Esophagus muscularis mucosa (tissue), 4 donors: ENCODE results near the gene TTN. TPM values are rescaled to one million over a fixed set of nuclear protein-coding genes. Genes with fewer than 3 reads are reported as not detected.

Source experiments
- DNase-seq: peaks from one replicate; pipeline ENCODE4 v3.0.0-alpha.2; 2017; ENCODE audit errors: extremely low spot score
- H3K27ac ChIP-seq, 4 donors: fragments of 200-600 bp; sonication (generic); replicated peaks in 1 of 4; 1 replicate in 3 of 4; 2 replicates in 1 of 4; pipeline ENCODE4 v1.5.1; 2016 to 2019; ENCODE audit warnings: mild to moderate bottlenecking in 1 of 4
- H3K27me3 ChIP-seq, 4 donors: fragments of 200-600 bp; sonication (generic); one replicate each; pipeline versions ENCODE4 v1.5.1 to v1.6.0; 2016 to 2019
- H3K36me3 ChIP-seq, 4 donors: fragments of 200-600 bp; sonication (generic); one replicate each; pipeline ENCODE4 v1.5.1; 2016 to 2019
- H3K4me1 ChIP-seq, 4 donors: fragments of 200-600 bp; sonication (generic); one replicate each; pipeline ENCODE4 v1.5.1; 2016 to 2019
- H3K4me3 ChIP-seq, 4 donors: fragments of 200-600 bp; sonication (generic); 1 replicate in 2 of 4; 2 replicates in 2 of 4; pipeline ENCODE4 v1.5.1; 2016 to 2019; ENCODE audit warnings: mild to moderate bottlenecking in 4 of 4, moderate library complexity in 1 of 4
- H3K9me3 ChIP-seq, 4 donors: fragments of 200-600 bp; sonication (generic); 1 replicate in 3 of 4; 2 replicates in 1 of 4; pipeline ENCODE4 v1.5.1; 2016 to 2019
- EP300 ChIP-seq: sonication (generic); formaldehyde crosslinking; IDR thresholded peaks from one replicate; pipeline ENCODE4 v1.6.1; 2017; ENCODE audit warnings: antibody characterized with exemption
- POLR2A ChIP-seq: fragments of 450-650 bp; IDR thresholded peaks from one replicate; pipeline ENCODE4 v1.6.1; 2017; ENCODE audit warnings: antibody characterized with exemption, moderate library complexity, mild to moderate bottlenecking, low read depth
- POLR2AphosphoS5 ChIP-seq, 2 donors: sonication (generic); formaldehyde crosslinking; IDR thresholded peaks; one replicate each; pipeline ENCODE4 v1.6.1; 2017; ENCODE audit warnings: antibody characterized with exemption in 2 of 2
- WGBS: methylation state at CpG from one replicate; pipeline ENCODE4 v1.1.5; 2018; 5-methylcytosine and 5-hydroxymethylcytosine counted together
- intact Hi-C: fragments of 100-400 bp; cut with DNase I; formaldehyde crosslinking; loops from one replicate; pipeline ENCODE4 v1.15.1; 2023
- total RNA-seq, 4 donors: library from RNA; depleted of rRNA; stranded (reverse); fragments of >200 nt; gene quantifications; one replicate each; pipeline versions ENCODE4 v1.1.0 to v1.2.1, GENCODE V29; 2016
- TF ChIP-seq, protein P1 (sequence below), 3 experiments: fragments of 200-600 bp in 2 of 3; fragments of 450-650 bp in 1 of 3; sonication (generic) in 2 of 3; IDR thresholded peaks; one replicate each; pipeline ENCODE4 v1.5.1; 2017 to 2019; ENCODE audit warnings: antibody characterized with exemption in 3 of 3, mild to moderate bottlenecking in 2 of 3, moderate library complexity in 1 of 3

Gene TTN
- total RNA-seq, 4 donors from 2014 or later = 2.8 to 10.0 (median 8.3) TPM

DNA sequence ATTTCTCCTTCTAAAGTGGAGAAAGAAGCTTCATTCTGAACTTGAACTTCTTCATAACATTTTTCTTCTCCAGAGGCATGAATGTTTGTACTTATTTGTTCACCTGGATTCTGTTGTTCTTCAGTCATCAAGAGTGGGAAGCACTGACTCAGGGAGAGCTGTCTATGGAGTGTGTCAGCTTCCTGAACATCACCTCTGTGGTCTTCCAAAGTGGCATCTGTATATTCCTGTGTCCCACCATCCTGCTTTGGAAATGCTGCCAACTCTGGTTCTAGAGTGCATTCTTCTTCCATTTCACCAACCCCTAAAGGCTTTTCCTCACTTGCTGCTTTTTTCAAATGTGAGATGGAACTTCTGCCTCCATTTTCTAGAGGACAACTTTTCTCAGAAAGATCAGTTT, 59.5 kb downstream of the TTN start:
- no peaks in the 10 kb centered on the region for H3K9me3 ChIP-seq
- H3K27ac ChIP-seq = no peak overlapping the region
- H3K4me1 ChIP-seq = peaks cover 0 to 4% (median 0%) of the 10 kb centered on the region in 4 donors
- intact Hi-C loops = no loop called here
- no peaks in the 10 kb centered on the region for H3K27me3 ChIP-seq
- no peak overlapping the region for H3K4me3 ChIP-seq
- TF ChIP-seq POLR2AphosphoS5 (IDR thresholded peaks at IDR 0.05) (no peak), EP300 (no peak), POLR2A (no peak)
- TF ChIP-seq, protein P1, sequence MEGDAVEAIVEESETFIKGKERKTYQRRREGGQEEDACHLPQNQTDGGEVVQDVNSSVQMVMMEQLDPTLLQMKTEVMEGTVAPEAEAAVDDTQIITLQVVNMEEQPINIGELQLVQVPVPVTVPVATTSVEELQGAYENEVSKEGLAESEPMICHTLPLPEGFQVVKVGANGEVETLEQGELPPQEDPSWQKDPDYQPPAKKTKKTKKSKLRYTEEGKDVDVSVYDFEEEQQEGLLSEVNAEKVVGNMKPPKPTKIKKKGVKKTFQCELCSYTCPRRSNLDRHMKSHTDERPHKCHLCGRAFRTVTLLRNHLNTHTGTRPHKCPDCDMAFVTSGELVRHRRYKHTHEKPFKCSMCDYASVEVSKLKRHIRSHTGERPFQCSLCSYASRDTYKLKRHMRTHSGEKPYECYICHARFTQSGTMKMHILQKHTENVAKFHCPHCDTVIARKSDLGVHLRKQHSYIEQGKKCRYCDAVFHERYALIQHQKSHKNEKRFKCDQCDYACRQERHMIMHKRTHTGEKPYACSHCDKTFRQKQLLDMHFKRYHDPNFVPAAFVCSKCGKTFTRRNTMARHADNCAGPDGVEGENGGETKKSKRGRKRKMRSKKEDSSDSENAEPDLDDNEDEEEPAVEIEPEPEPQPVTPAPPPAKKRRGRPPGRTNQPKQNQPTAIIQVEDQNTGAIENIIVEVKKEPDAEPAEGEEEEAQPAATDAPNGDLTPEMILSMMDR (IDR thresholded peaks at IDR 0.05) = no peak
- peaks cover 0 to 87% (median 0%) of the 10 kb centered on the region in 4 donors for H3K36me3 ChIP-seq
- DNase-seq = no peak

DNA sequence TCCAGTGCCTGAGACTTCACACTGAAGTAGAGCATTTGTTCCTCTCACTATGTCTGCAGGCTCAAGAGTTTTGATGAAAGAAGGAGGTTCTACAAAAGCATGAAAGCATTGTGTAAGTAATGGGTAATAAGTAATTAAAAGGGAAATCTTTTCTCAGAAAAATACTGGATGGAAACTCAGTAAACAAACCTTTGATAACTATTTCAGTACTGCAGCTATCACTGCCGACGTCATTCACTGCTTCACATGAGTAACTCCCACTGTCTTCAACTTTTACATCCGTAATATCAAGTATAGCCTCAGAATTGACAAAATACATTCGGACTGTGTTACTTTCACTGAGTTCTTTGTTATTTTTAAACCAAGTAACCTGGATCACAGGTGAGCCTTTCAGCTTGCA, 72.7 kb downstream of the TTN start:
- peaks cover 0 to 94% (median 0%) of the 10 kb centered on the region in 4 donors for H3K36me3 ChIP-seq
- peaks cover 0 to 6% (median 0%) of the 10 kb centered on the region in 4 donors for H3K9me3 ChIP-seq
- intact Hi-C loops = no loop called here
- no peak overlapping the region for H3K4me3 ChIP-seq
- H3K4me1 ChIP-seq = peaks cover 0 to 8% (median 0%) of the 10 kb centered on the region in 4 donors
- H3K27me3 ChIP-seq = no peaks in the 10 kb centered on the region
- 91% methylated on average over 4 of the region's 4 CpGs for WGBS
- DNase-seq = no peak
- no peak overlapping the region for H3K27ac ChIP-seq
- TF ChIP-seq, protein P1 (IDR thresholded peaks at IDR 0.05) = no peak
- TF ChIP-seq EP300 (no peak), POLR2AphosphoS5 (IDR thresholded peaks at IDR 0.05) (no peak), POLR2A (no peak)

DNA sequence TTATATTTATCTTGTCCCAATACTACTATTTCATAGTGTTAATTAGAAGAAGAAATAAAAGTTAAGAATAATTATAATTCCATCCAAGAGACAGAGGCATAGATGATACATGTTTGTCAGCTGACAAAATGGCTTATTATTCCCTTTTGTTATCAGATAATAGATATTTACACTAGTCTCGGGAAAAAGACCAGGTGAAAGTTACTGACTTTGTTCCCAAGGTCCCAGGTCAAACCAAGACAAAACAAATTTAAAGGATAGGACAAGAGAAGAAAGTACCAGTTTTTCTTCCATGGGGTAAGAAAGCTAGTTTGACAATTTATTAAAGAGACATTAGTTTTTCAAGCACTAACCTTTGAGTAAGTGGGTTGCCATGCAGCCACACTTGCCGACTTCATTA, 73.2 kb downstream of the TTN start:
- TF ChIP-seq POLR2A = no peak
- TF ChIP-seq EP300 = no peak
- TF ChIP-seq, protein P1 (IDR thresholded peaks at IDR 0.05) = no peak
- TF ChIP-seq POLR2AphosphoS5 (IDR thresholded peaks at IDR 0.05) = no peak
- 69% methylated on average over 2 of the region's 2 CpGs for WGBS
- H3K4me3 ChIP-seq = no peak overlapping the region
- H3K36me3 ChIP-seq = peaks cover 0 to 95% (median 0%) of the 10 kb centered on the region in 4 donors
- H3K27me3 ChIP-seq = no peaks in the 10 kb centered on the region
- no peak overlapping the region for H3K27ac ChIP-seq
- intact Hi-C loops = no loop called here
- no peak for DNase-seq
- H3K9me3 ChIP-seq = peaks cover 0 to 6% (median 0%) of the 10 kb centered on the region in 4 donors
- peaks cover 0 to 8% (median 0%) of the 10 kb centered on the region in 4 donors for H3K4me1 ChIP-seq

DNA sequence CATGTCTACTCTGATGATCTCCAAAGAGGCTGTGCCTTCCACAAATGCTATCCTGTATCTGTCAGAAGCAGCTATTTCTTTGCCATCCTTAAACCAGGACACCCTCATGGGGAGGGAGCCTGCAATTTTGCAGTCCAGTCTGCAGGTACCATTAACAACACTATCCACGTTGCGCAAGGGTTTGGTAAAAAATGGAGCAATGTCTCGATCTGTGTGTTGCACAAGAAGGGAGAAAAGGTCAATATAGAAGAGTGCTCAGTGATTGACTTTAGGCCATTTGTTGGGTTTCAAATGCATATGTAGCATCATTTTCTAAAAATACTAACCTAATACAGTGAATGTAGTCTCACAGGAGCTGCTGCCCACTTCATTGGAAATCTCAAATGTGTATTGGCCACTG, 74.3 kb downstream of the TTN start:
- 93% methylated on average over 3 of the region's 3 CpGs for WGBS

More for the DNA sequence above, 74.3 kb downstream of the TTN start:
- Histone ChIP-seq H3K36me3 (peaks cover 0 to 95% (median 0%) of the 10 kb centered on the region in 4 donors), H3K4me1 (peaks cover 0 to 8% (median 0%) of the 10 kb centered on the region in 4 donors), H3K27me3 (no peaks in the 10 kb centered on the region), H3K9me3 (peaks cover 0 to 6% (median 0%) of the 10 kb centered on the region in 4 donors), H3K4me3 (no peak overlapping the region), H3K27ac (no peak overlapping the region)
- intact Hi-C loops = no loop called here
- TF ChIP-seq, protein P1 (IDR thresholded peaks at IDR 0.05) = no peak
- TF ChIP-seq POLR2AphosphoS5 (IDR thresholded peaks at IDR 0.05) (no peak), POLR2A (no peak), EP300 (no peak)
- no peak for DNase-seq
